Naive thymus-derived CD8-positive, alpha-beta T cell (primary cell): ENCODE results near the gene DGKG. TPM values are rescaled to one million over a fixed set of nuclear protein-coding genes. Genes with fewer than 3 reads are reported as not detected.
A peak's percentile ranks its signal among the peaks of the same experiment; 100 is the strongest.

Experiments used
- ATAC-seq, 2 donors: fragments of 150-1000 bp; cut with Tn5 transposase in 1 of 2; sonication (Bioruptor Pico), chemical (Tn5 transposase) in 1 of 2; 1 replicate in 1 of 2; 2 replicates in 1 of 2; pipeline ENCODE4 v1.10.0; 2021; ENCODE audit warnings: mild to moderate bottlenecking in 2 of 2, moderate library complexity in 2 of 2
- POLR2A ChIA-PET: fragments of 350-600 bp; sonication (Branson Sonifier 250); formaldehyde crosslinking; loops from one replicate; lab custom pipeline; 2021; ENCODE audit warnings: antibody characterized with exemption; lab: Charles Lee
- DNase-seq, 10 donors: peaks; one replicate each; pipeline versions ENCODE4 v3.0.0 to v3.0.0-alpha.2; 2020 to 2022
- H3K27ac Mint-ChIP-seq, 10 donors: one replicate each; pipeline ENCODE4 v1.8.0; 2020 to 2022; ENCODE audit warnings: mild to moderate bottlenecking in 10 of 10, mixed read lengths in 10 of 10, moderate library complexity in 4 of 10, inconsistent platforms in 1 of 10
- H3K27me3 Mint-ChIP-seq, 5 donors: one replicate each; pipeline ENCODE4 v1.8.0; 2021 to 2022; ENCODE audit warnings: mixed read lengths in 5 of 5
- H3K36me3 Mint-ChIP-seq, 3 donors: one replicate each; pipeline ENCODE4 v1.8.0; 2020 to 2022; ENCODE audit warnings: mixed read lengths in 3 of 3, mild to moderate bottlenecking in 2 of 3, inconsistent platforms in 1 of 3
- H3K4me1 Mint-ChIP-seq, 4 donors: one replicate each; pipeline ENCODE4 v1.8.0; 2021 to 2022; ENCODE audit warnings: mixed read lengths in 4 of 4
- H3K4me3 Mint-ChIP-seq, 10 donors: one replicate each; pipeline ENCODE4 v1.8.0; 2020 to 2022; ENCODE audit warnings: mild to moderate bottlenecking in 10 of 10, mixed read lengths in 10 of 10, moderate library complexity in 6 of 10, inconsistent platforms in 1 of 10
- H3K9me3 Mint-ChIP-seq, 9 donors: one replicate each; pipeline ENCODE4 v1.8.0; 2020 to 2022; ENCODE audit warnings: mixed read lengths in 9 of 9, mild to moderate bottlenecking in 3 of 9, inconsistent platforms in 1 of 9, moderate library complexity in 1 of 9
- polyA plus RNA-seq, 3 donors: library from polyadenylated mRNA; unstranded; fragments of 300-500 nt; fragmentation: Illumina TruSeq; gene quantifications; one replicate each; pipeline ENCODE4 v1.2.3, GENCODE V29; 2021
- total RNA-seq, 8 experiments: library from RNA in 2 of 8; stranded (reverse) in 2 of 8; gene quantifications; one replicate each; pipeline ENCODE4 v1.2.3 and lab custom pipeline; 2021 to 2026

Gene DGKG
- total and polyA plus RNA-seq, 5 experiments from 2014 or later = 0.11 to 1.5 TPM; not detected in 3

GRCh38 chr3:186237915-186238314 is 124.1 kb downstream of the DGKG start:
- Mint-ChIP-seq H3K9me3 (no peaks in the 10 kb centered on the region), H3K4me1 (peaks cover 7 to 15% (median 11%) of the 10 kb centered on the region in 4 donors), H3K27me3 (peaks cover 0 to 2% (median 0%) of the 10 kb centered on the region in 5 donors), H3K27ac (no peak overlapping the region), H3K4me3 (no peak overlapping the region), H3K36me3 (no peaks in the 10 kb centered on the region)
- DNase-seq (no peak), ATAC-seq (no peak)
- POLR2A ChIA-PET = no interaction called here

GRCh38 chr3:186236357-186237020 is 125.5 kb downstream of the DGKG start:
- no peak for ATAC-seq
- no peaks in the 10 kb centered on the region for H3K9me3 Mint-ChIP-seq
- H3K4me1 Mint-ChIP-seq = peaks cover 4 to 9% (median 8%) of the 10 kb centered on the region in 4 donors
- H3K4me3 Mint-ChIP-seq = no peak overlapping the region
- no peak for DNase-seq
- POLR2A ChIA-PET = no interaction called here
- peak overlapping the region in 1 of 10 donors; percentile 30 for H3K27ac Mint-ChIP-seq
- H3K36me3 Mint-ChIP-seq = no peaks in the 10 kb centered on the region
- peaks cover 0 to 4% (median 0%) of the 10 kb centered on the region in 5 donors for H3K27me3 Mint-ChIP-seq

- H3K4me3 Mint-ChIP-seq = peak overlapping the region in 8 of 10 donors; percentile 10 to 65 (median 40)
- H3K9me3 Mint-ChIP-seq = no peaks in the 10 kb centered on the region
- POLR2A ChIA-PET = no interaction called here
- DNase-seq (no peak), ATAC-seq (peak in 1 of 2 donors; percentile 53)
- no peaks in the 10 kb centered on the region for H3K36me3 Mint-ChIP-seq
- H3K27ac Mint-ChIP-seq = peak overlapping the region in 5 of 10 donors; percentile 9 to 82 (median 33)
- H3K27me3 Mint-ChIP-seq = peaks cover 0 to 4% (median 0%) of the 10 kb centered on the region in 5 donors
- H3K4me1 Mint-ChIP-seq = peaks cover 2 to 9% (median 8%) of the 10 kb centered on the region in 4 donors
These were observed 126.5 kb downstream of the DGKG start for GRCh38 chr3:186235554-186235953.

- POLR2A ChIA-PET = no interaction called here
- H3K4me3 Mint-ChIP-seq = no peak overlapping the region
- ATAC-seq (no peak), DNase-seq (no peak)
- no peaks in the 10 kb centered on the region for H3K36me3 Mint-ChIP-seq
- no peak overlapping the region for H3K27ac Mint-ChIP-seq
- H3K9me3 Mint-ChIP-seq = no peaks in the 10 kb centered on the region
- H3K4me1 Mint-ChIP-seq = peaks cover 2 to 9% (median 8%) of the 10 kb centered on the region in 4 donors
- H3K27me3 Mint-ChIP-seq = peaks cover 1 to 11% (median 5%) of the 10 kb centered on the region in 5 donors
These were observed 127.9 kb downstream of the DGKG start for GRCh38 chr3:186234152-186234551.

- no peaks in the 10 kb centered on the region for H3K4me1 Mint-ChIP-seq
- ATAC-seq (no peak), DNase-seq (no peak)
- no peak overlapping the region for H3K4me3 Mint-ChIP-seq
- H3K36me3 Mint-ChIP-seq = no peaks in the 10 kb centered on the region
- H3K27me3 Mint-ChIP-seq = peaks cover 12 to 44% (median 16%) of the 10 kb centered on the region in 5 donors
- H3K27ac Mint-ChIP-seq = no peak overlapping the region
- POLR2A ChIA-PET = no interaction called here
- no peaks in the 10 kb centered on the region for H3K9me3 Mint-ChIP-seq
These were observed 135.6 kb downstream of the DGKG start for GRCh38 chr3:186226482-186226881.

GRCh38 chr3:186225603-186226002 is 136.4 kb downstream of the DGKG start:
- H3K4me3 Mint-ChIP-seq = no peak overlapping the region
- DNase-seq (no peak), ATAC-seq (no peak)
- no peaks in the 10 kb centered on the region for H3K4me1 Mint-ChIP-seq
- H3K36me3 Mint-ChIP-seq = no peaks in the 10 kb centered on the region
- POLR2A ChIA-PET = no interaction called here
- H3K27me3 Mint-ChIP-seq = peaks cover 12 to 44% (median 16%) of the 10 kb centered on the region in 5 donors
- H3K27ac Mint-ChIP-seq = no peak overlapping the region
- no peaks in the 10 kb centered on the region for H3K9me3 Mint-ChIP-seq

- Mint-ChIP-seq H3K4me3 (no peak overlapping the region), H3K36me3 (no peaks in the 10 kb centered on the region), H3K4me1 (no peaks in the 10 kb centered on the region), H3K27me3 (peaks cover 8 to 33% (median 12%) of the 10 kb centered on the region in 5 donors), H3K9me3 (no peaks in the 10 kb centered on the region), H3K27ac (no peak overlapping the region)
- POLR2A ChIA-PET = no interaction called here
- DNase-seq (no peak), ATAC-seq (no peak)
These were observed 137.9 kb downstream of the DGKG start for GRCh38 chr3:186224041-186224610.

- DNase-seq (no peak), ATAC-seq (no peak)
- POLR2A ChIA-PET = no interaction called here
- Mint-ChIP-seq H3K27ac (no peak overlapping the region), H3K4me1 (no peaks in the 10 kb centered on the region), H3K36me3 (no peaks in the 10 kb centered on the region), H3K9me3 (no peaks in the 10 kb centered on the region), H3K27me3 (peaks cover 6 to 28% (median 8%) of the 10 kb centered on the region in 5 donors), H3K4me3 (no peak overlapping the region)
These were observed 138.6 kb downstream of the DGKG start for GRCh38 chr3:186223476-186223875.

GRCh38 chr3:186221760-186222378 is 140.2 kb downstream of the DGKG start:
- peaks cover 0 to 2% (median 2%) of the 10 kb centered on the region in 4 donors for H3K4me1 Mint-ChIP-seq
- POLR2A ChIA-PET = no interaction called here
- ATAC-seq (no peak), DNase-seq (no peak)
- peaks cover 3 to 24% (median 6%) of the 10 kb centered on the region in 5 donors for H3K27me3 Mint-ChIP-seq
- no peaks in the 10 kb centered on the region for H3K9me3 Mint-ChIP-seq
- H3K36me3 Mint-ChIP-seq = no peaks in the 10 kb centered on the region
- no peak overlapping the region for H3K4me3 Mint-ChIP-seq
- H3K27ac Mint-ChIP-seq = no peak overlapping the region

- POLR2A ChIA-PET = no interaction called here
- ATAC-seq (no peak), DNase-seq (no peak)
- peaks cover 3 to 22% (median 6%) of the 10 kb centered on the region in 5 donors for H3K27me3 Mint-ChIP-seq
- no peak overlapping the region for H3K27ac Mint-ChIP-seq
- no peaks in the 10 kb centered on the region for H3K9me3 Mint-ChIP-seq
- H3K4me3 Mint-ChIP-seq = no peak overlapping the region
- no peaks in the 10 kb centered on the region for H3K36me3 Mint-ChIP-seq
- peaks cover 0 to 2% (median 2%) of the 10 kb centered on the region in 4 donors for H3K4me1 Mint-ChIP-seq
These were observed 141.0 kb downstream of the DGKG start for GRCh38 chr3:186220911-186221645.

GRCh38 chr3:186220365-186220764 is 141.7 kb downstream of the DGKG start:
- Mint-ChIP-seq H3K4me3 (no peak overlapping the region), H3K27ac (no peak overlapping the region), H3K27me3 (peaks cover 0 to 15% (median 6%) of the 10 kb centered on the region in 5 donors), H3K9me3 (no peaks in the 10 kb centered on the region), H3K36me3 (no peaks in the 10 kb centered on the region), H3K4me1 (peaks cover 0 to 2% (median 2%) of the 10 kb centered on the region in 4 donors)
- no peak for ATAC-seq
- POLR2A ChIA-PET = no interaction called here
- DNase-seq = no peak

- Mint-ChIP-seq H3K4me1 (peaks cover 0 to 3% (median 2%) of the 10 kb centered on the region in 4 donors), H3K27ac (no peak overlapping the region), H3K27me3 (peaks cover 0 to 11% (median 9%) of the 10 kb centered on the region in 5 donors), H3K36me3 (no peaks in the 10 kb centered on the region), H3K9me3 (no peaks in the 10 kb centered on the region), H3K4me3 (no peak overlapping the region)
- POLR2A ChIA-PET = no interaction called here
- no peak for DNase-seq
- ATAC-seq = no peak
These were observed 142.8 kb downstream of the DGKG start for GRCh38 chr3:186219211-186219638.
